ENCODE measurements around the gene BANP. TPM values are rescaled to one million over a fixed set of nuclear protein-coding genes. Genes with fewer than 3 reads are reported as not detected.
"Not testable (repeated sequence)": the region's sequence is repeated elsewhere in the genome, so short reads cannot be mapped to it uniquely, and the experiment has no call there.

BANP gene
- total RNA-seq, 1 donor, result 15.5 TPM

- DNase-seq (ENCODE audit: low read depth), result no peak
- no peak overlapping the region for H3K4me3 ChIP-seq (ENCODE audit: low read depth, low read length)
- TF ChIP-seq CTCF (IDR thresholded peaks at IDR 0.05; ENCODE audit: insufficient read depth, low read length), result no peak
Observed at GRCh38 chr16:88108762-88109161, 157.5 kb downstream of the BANP start.

DNA sequence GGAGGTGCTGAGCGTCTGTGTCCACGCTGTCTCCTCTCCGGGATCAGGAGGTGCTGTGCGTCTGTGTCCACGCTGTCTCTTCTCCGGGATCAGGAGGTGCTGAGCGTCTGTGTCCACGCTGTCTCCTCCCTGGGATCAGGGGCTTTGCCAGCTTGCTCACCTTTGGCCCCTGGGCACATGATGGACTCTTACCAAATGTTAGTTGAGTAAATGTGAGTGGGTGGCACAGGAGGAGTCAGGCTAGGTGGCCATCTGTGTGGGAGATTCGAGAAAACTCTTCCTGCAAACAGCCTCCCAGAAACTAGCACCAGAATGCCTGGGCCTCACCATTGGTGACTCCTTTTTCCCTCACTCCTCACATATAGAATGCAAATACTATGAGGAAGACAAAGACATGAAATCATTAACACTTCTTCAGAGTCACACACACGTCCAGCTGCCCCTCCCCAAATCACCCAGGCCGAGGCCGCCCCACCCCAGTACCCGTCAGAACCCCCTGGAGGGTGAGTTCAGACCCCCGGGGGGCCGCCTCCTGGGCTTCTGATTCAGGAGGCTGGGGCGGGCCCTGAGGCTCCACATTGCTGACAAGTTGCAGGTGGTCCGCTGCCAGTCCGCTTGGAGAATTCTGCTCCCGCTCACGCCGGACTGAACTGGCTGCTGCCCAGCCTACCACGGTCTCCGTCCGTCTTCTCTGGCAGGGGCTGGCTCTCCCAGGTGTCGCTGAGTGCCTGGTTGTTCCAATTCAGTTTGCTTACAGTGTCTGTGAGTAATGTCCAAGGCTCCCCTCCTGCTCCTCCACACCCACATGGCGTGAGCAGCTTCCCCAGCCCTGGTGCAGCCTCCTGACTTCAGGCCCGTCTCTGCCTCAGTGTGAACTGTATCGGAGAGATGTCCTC, 158.7 kb downstream of the BANP start:
- H3K4me3 ChIP-seq (ENCODE audit: low read depth, low read length); DNase-seq (ENCODE audit: low read depth): not testable (repeated sequence)

GRCh38 chr16:88110875-88111494, 159.8 kb downstream of the BANP start:
- not testable (repeated sequence) for DNase-seq (ENCODE audit: low read depth); H3K4me3 ChIP-seq (ENCODE audit: low read depth, low read length)

DNA sequence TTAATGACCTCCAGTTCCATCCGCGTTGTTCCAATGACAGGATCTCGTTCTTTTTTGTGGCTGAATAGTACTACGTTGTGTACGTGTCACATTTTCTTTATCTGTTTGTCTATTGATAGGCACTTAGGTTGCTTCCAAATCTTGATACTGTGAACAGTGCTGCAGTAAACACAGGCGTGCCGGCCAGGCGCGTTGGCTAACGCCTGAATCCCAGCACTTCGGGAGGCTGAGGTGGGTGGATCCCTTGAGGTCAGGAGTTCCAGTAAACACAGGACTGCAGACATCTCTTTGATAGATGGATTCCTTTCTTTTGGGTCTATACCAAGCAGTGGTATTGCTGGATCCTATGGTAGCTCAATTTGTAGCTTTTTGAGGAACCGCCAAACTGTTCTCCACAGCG, 160.7 kb downstream of the BANP start:
- not testable (repeated sequence) for H3K4me3 ChIP-seq (ENCODE audit: low read depth, low read length); DNase-seq (ENCODE audit: low read depth)

DNA sequence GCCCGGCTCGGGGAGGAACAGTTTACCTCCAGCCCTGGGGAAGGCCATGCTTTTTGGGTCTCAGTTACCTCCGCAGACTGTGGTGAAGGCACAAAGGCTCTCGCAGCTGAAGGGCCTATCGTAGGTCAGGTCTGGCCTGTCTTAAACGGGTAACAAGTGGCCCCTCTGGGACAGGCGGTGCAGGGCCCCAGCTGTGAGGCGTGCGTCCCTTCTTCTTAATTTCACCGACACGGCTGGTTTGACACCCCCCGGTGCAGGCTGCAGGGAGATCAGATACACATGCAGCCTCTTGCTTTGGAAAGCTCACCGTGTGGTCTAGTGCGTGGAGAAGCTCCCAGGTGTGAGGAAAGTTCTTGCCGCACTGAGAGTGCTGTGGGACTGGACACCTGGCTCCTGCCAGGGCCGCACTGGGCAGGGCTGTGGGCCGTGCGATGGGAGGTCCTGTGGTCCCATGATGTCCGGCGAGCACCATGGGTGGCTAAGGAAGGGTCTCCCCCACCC, 162.4 kb downstream of the BANP start:
- no peak overlapping the region for H3K4me3 ChIP-seq (ENCODE audit: low read depth, low read length)
- no peak for DNase-seq (ENCODE audit: low read depth)
- no peak for TF ChIP-seq CTCF (IDR thresholded peaks at IDR 0.05; ENCODE audit: insufficient read depth, low read length)

DNA sequence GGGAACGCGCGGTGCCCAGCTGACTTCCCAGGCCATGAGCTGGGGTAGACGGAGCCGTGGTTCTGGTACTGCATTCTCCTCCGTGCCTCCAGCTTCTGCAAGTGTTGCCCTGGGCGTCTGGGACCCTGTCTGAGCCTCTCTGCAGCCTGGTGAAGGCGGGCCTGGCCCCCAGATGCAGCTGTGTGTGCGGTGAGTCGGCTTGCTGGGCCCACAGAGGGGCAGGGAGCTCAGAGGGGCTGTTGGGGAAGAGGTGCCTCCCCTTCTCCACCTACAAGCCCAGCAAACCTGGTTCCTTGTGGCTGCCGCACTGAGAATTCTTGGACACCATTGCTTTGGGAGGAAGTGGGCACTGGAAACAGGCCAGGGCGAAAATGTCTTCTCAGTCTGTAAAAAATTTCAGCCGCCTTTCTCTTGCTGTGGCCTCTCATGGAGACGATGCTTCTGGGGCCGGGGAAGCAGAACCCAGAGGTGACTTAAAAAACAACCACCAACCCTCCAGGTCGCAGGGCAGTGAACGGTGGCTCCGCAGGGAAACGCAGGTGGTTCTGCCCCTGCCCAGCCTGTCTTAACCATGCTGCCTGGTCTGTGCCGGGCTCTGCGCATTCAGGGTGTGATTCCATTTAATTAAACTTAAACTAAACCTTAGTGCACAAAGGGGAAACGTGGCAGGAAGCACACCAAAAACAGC, 163.5 kb downstream of the BANP start:
- not testable (repeated sequence) for H3K4me3 ChIP-seq (ENCODE audit: low read depth, low read length); DNase-seq (ENCODE audit: low read depth)

DNA sequence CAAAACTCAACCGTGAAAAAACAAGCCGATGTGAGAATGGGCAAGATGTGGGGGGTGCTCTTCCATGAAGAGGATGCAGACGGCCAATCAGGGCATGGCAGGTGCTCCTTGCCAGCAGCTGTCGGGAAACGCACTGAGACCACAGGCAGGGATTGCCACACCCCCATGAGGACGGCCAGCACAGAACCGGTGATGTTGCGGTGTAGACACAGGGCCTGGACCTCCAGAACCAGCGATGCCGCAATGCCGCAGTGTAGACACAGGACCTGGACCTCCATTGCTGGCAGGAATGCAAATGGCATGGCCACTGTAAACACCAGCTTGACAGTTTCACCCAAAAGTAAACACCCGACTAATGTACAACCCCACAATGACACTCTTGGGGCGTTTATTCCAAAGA, 164.9 kb downstream of the BANP start:
- no peak overlapping the region for H3K4me3 ChIP-seq (ENCODE audit: low read depth, low read length)
- no peak for DNase-seq (ENCODE audit: low read depth)
- TF ChIP-seq CTCF (IDR thresholded peaks at IDR 0.05; ENCODE audit: insufficient read depth, low read length), result no peak

DNA sequence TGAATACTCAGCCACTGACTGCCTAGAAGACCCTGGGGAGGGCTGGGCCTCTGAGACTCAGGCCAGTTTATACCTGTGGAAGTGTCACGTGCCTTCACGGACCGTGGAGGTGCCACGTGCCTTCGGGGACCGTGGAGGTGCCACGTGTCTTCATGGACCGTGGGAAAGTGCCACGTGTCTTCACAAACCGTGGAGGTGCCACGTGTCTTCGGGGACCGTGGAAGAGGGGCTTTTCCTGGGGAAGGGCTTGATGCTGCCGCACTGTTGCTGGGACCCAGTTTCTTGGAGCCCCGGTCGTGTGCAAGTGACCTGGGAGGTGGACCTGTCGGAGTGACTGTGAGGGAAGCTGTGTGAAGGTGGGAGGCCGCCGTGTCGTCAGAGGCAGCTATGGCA, 166.2 kb downstream of the BANP start:
- DNase-seq (ENCODE audit: low read depth), result no peak
- no peak overlapping the region for H3K4me3 ChIP-seq (ENCODE audit: low read depth, low read length)
- no peak for TF ChIP-seq CTCF (IDR thresholded peaks at IDR 0.05; ENCODE audit: insufficient read depth, low read length)

Measured in fibroblast of the aortic adventitia (primary cell).